ENCODE measurements around the gene PARVG.

PARVG gene

DNA sequence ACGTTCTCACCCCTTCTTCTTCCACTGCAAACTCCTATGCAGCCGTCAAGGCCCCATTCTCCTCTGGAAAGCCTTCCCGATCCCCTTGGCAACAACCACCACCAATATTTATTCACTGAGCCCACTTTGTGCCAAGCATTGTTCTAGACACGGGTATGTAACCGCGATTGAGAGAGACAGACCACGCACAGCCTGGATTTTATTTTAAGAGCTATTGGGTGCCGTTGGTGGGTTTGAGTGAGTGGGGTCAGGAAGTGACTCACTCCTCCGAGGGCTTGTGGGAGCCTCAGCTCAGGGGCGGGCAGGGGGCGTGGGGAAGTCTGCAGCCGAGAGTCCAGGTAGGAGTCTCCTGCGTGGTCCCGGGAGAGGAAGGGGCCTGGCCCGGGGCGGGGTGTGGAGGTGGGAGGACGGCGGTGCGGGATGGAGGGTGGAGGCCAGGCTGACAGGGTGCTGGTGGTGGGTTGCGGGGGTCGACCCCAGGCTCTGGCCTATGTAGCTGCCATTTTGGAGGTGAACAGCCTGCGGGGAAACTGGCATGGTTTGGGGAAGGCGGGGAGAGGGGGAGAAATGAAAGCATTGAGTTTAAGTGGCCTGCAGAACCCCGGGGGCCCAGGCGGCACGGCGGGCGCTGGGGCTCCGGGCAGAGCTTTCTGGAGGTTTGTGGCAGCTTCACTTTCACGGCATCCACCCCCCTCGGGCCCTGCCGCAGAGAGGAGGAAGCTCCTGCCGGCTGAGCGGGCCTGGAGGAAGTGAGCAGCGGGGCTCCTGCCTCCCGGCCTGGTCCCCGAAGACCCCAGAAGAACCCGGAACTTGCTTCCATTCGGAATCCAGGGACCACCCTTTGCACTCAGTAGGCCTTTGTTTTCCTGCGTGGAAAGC, 547 bp downstream of the PARVG start:
- peak; percentile 69 to 78 for DNase-seq

DNA sequence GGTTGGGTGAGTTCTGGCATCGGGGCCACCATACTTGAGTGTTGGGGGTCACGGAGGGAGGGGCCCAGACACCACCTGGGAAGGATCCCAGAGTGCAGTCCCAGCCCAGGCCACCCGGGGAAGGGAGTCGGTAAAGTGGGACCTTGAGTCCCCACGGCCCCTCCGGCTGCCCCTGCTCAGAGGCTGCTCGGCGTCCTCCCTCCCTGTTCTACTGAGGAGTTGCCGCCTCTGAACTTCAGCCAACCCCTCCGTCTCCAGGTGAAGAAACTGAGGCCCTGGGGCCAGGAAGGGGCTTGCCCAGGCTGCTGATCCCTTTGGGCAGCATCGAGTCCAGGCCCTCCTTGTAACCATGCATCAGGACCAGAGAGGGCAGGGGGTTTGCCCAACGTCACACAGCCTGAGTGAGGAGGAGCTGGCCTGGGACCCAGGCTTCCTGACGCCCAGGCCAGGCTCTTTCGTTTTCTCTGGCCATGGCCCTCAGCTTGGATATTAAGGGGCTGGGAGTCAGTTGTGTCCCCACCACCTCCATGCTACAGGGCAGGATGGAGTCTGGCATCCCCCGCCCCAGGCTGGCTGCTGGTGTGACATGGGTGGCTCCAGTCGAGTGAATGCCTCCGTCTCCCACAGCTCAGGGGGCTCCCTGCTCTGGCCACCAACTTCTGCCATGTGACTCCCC, 1.3 kb downstream of the PARVG start:
- DNase-seq = peak; percentile 52 to 56

DNA sequence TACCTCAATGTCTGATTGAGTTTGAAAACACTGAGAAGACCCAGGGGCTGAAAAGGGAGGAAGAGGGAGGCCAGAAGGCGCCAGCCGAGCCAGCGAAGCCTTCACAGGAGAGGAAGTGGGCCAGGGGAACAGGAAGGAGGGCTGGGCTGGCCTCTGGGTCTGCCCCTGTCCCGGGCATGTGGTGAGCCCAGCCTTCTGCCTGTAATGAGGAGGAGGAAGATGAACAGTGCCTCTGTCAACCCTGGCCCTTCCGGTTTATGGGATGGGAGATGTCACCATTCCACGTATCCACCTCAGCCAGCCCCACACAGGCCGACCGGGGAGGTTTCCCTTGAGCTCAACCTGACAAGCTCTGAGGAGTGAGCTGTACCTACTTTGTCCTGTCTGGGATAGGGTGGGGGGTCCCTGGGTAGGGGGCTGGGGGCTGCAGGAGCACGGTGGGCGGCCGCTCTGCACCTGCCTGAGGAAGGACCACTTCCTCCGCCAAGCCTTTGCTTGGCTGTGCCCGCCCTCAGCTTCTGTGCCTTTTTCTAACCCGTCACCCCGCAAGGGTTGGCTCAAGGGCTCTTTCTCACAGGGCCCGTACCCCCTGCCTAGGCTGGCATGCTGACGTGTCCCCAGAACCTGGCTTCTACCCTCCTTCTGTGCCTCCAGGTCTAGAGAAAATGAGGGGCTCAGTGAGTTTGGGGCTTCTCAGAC, 2.0 kb downstream of the PARVG start:
- DNase-seq = peak; percentile 63 to 65

DNA sequence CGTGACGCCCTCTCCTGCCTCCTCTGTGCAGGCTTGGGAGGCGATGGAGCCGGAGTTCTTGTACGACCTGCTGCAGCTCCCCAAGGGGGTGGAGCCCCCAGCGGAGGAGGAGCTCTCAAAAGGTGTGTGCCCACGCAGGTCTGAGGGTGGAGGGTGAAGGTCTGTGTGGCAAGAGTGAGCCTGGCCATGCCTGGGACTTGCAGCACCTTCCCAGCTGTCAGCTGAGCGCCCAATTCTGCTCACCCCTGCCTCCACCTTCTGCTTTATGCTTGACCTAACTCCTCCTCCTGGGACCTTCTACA, 2.5 kb downstream of the PARVG start:
- DNase-seq = peak in 1 of 2 experiments; percentile 32

DNA sequence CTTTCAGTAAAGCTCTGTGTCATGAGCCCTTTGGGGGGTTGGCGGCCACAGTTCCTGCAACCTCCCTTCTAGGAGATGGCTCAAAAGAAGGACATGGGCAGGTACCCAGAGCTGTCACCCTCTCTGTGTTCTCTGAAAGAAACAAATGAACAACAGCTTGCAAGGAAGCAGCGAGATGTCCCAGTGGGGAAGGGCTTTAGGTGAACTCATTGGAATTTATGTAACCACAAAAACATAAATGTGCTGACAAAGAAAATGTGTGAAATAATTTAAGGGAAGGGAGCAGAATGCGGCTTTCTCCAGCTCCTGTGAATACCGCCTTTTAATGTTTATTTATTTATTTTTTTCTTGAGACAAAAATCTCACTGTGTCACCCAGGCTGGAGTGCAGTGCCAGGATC, 3.3 kb downstream of the PARVG start:
- no peak for DNase-seq

GRCh38 chr22:44185237-44186120, 4.8 kb downstream of the PARVG start:
- DNase-seq = no peak

- DNase-seq = no peak
These were observed 5.4 kb downstream of the PARVG start for GRCh38 chr22:44186121-44186510.

DNA sequence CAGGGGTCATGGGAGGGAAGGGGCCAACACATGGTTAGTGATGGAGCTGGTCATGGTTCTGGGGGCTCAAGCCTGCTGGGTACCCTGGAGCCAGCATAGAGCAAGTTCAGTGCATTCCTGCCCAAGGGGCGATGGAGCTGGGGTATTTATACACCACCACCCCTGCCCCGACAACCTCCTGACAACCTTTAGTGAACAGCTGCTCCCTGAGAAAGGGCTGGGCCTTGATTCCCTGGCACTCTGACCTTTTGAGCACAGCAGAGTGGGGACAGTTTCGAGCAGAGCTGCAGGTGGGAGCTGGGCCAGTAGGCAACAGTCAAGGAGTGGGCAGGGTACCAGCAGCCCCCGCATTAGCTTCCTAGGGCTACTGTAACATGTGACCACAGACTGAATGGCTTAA, 6.0 kb downstream of the PARVG start:
- no peak for DNase-seq

DNA sequence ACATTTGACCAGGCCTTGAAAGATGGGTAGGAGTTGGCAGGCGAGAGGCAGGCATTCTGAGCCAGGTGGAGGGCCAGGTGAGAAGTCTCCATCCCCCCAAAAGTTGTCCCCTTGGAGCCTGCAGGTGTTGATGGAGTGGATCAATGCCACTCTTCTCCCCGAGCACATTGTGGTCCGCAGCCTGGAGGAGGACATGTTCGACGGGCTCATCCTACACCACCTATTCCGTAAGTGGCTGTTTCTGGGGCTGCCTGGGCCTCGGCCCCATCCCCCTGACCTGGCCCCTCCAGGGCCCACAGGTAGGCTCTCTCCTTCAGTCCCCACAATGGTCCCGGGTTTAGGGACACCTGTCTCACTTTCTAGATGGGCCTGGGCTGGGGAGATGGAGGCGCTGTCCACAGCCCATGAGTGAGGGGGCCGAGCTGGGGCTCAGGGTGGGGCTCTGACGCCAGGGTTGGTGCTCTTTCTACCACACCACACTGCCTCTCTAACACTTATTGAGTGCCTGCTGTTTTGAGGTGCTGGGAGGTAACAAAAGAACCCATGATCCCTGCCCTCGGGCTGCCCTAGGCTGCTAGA, 7.0 kb downstream of the PARVG start:
- no peak for DNase-seq

- no peak for DNase-seq
These were observed 7.6 kb downstream of the PARVG start for GRCh38 chr22:44188316-44188715.

DNA sequence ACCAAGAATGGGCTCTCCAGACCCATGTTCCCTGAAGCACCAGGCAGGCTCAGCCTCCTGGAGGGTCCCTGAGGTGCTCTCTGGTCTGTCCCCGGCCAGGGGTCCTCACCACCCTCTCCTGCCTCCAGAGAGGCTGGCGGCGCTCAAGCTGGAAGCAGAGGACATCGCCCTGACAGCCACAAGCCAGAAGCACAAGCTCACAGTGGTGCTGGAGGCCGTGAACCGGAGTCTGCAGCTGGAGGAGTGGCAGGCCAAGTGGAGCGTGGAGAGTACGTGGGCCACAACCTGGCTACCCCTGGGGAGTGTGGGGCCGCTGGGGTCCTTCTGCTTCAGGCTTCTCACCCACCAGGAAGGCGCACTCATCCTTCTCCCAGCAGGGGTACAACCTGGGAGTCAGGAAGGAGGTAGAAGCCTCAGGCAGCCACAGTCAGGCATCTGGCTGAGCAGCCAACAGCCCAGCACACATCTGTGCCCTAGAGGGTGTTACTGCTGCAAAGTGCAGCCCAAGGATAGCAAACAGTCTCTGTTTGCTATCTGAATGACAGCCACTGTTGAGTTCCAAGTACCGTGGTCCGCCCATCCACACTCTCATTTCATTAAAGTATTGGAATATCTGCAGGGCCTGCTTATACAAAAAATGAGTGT, 8.4 kb downstream of the PARVG start:
- DNase-seq = no peak

GRCh38 chr22:44190381-44190976, 9.8 kb downstream of the PARVG start:
- DNase-seq = no peak

DNA sequence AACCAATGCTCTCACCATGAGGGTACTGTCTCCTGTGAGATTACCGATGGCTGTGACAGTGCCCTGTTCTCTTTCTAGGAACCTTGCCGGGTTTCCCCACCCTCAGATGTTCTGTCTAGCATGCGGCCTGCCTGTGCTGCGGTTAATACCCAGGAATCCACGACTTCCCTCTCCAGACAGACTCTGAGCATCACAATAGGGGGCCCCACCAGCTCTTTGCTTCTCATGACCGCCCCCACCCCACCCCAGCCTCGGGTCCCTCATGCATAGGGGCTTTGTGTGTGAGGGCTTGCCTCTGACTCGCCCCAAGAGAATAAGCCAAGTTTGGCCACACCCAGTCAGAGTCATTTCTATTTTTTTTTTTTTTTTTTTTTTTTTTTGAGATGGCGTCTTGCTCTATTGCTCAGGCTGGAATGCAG, 10.3 kb downstream of the PARVG start:
- peak; percentile 68 to 70 for DNase-seq

DNA sequence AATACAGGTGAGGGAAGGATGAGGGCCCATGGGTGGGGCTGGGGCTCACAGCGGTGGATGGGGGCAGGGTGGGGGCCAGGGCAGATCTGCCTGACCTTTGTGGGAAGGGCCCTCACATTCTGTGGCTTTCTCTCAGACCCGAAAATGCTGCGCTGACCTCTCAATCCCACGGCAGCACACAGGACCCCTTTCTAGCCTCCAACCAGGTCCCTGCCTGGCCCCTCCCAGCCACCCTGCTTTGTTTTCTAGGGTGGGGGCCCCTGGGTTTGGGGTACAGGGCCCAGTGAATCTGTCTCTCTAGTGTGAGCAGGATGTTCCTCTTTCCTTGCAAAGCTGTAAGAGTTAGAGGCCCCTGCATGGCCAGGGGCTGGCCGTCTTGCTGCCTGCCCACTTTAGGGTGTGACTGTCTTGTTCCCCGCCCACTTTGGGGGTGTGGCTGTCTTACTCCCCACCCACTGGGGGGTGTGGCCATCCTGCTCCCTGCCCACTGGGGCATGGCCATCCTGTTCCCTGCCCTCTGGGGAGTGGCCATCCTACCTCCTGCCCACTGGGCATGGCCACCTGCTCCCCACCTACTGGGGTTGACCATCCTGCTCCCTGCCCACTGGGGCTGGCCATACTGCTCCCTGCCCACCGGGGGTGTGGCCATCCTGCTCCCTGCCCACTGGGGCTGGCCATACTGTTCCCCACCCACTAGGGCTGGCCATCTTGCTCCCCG, 11.5 kb downstream of the PARVG start:
- peak; percentile 73 to 82 for DNase-seq

DNA sequence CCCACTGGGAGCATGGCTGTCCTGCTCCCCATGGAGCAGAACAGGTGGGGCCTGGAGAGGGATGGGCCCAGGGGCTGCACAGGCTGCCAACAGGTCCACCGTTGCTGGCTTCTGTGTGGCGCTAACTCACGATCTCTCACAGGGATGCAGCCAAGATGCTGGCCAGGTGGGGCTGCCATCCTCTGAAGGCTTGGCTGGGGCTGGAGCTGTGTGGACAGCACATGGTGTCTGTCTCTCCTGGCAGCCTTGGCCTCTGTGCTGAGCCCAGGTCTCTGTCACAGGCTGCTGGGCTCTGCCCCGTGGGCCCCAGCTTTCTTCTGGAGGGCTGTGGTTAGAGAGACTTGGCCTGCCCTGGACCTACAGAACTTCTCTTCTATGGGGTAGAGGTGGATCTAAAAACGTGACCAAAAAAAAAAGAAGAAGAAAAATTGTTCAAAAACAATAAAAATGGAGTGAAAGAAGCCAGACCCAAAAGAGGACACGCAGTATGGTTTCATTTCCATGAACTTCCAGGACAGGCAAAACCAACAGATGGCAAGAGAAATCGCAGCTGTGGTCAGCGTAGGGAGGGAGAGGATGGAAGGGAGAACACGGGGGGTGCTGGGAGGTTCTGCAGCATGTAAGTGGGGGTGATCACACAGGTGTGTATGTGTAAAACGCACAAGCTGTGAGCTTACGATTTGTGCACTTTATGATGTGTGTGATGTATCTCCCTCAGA, 12.2 kb downstream of the PARVG start:
- DNase-seq = no peak

DNA sequence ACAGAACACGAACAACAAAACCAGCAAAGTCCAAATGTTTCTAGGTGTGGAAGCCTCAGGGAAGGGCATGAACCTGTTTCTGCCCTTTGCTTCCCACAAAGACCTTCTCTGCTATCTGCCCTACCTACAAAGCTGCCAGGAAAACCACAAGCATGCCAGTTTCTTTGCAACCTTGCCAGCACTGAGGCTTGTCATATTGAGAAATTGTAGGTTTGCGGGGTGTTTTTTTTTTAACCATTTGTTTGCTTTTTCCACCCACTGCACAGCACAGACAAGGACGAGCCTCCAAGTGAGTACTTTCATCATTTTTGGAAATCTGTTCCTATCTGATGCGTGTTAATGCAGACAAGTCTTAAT, 12.8 kb downstream of the PARVG start:
- DNase-seq = peak in 1 of 2 experiments; percentile 47

GRCh38 chr22:44194569-44194968, 13.8 kb downstream of the PARVG start:
- DNase-seq = no peak

- DNase-seq = no peak
These were observed 14.6 kb downstream of the PARVG start for GRCh38 chr22:44195189-44195871.

DNA sequence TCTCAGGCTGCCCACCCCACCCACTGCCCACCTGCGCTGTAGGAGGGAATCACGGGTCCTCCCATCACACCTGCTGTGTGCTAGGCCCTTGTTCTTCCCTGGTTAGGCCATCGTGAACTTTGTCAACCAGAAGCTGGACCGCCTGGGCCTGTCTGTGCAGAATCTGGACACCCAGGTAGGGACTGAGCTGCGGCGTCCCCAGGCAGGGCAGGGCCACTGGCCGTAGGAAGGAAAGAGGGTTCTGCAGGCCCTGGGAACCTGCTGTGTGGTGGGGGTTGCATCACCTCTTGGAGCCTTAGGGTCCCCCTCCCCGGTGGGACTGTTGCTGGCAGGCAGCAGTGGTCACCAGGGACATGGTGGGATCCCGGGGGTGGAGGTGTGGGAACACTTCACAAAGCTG, 15.5 kb downstream of the PARVG start:
- DNase-seq = no peak

- DNase-seq = no peak
These were observed 16.0 kb downstream of the PARVG start for GRCh38 chr22:44196731-44197131.
